ENCODE results near the gene PPP2R2B. TPM values are rescaled to one million over a fixed set of nuclear protein-coding genes. Genes with fewer than 3 reads are reported as not detected.

Gene PPP2R2B
- total and polyA plus RNA-seq, 2 donors (not counting 3 experiments of a cell fraction or from before 2014, with no cell fraction given), result not detected

GRCh38 chr5:146770546-146770945 lies 108.0 kb downstream of the PPP2R2B start:
- DNase-seq (ENCODE audit: low read depth, low spot score), result no peak
- intact Hi-C loops (cut with micrococcal nuclease) (no loop called here), dilution Hi-C loops (cut with MboI; ENCODE audit: extremely low pct_ligation_motif_present, low sequenced_read_pairs) (no loop called here)
- Histone ChIP-seq H3K27me3 (ENCODE audit: control insufficient read depth in 2 of 2, insufficient read depth in 2 of 2, low read length in 2 of 2) (no peaks in the 10 kb centered on the region), H3K79me2 (ENCODE audit: control insufficient read depth, insufficient read depth, low read length) (no peaks in the 10 kb centered on the region), H3K9me3 (replicated peaks; ENCODE audit: control insufficient read depth, insufficient read depth, low read length) (no peaks in the 10 kb centered on the region), H3K4me2 (ENCODE audit: insufficient read depth, low read length) (no peak overlapping the region), H3K9me1 (replicated peaks; ENCODE audit: control insufficient read depth, extremely low read depth, insufficient read depth, low read length) (no peaks in the 10 kb centered on the region), H3K4me1 (ENCODE audit: control insufficient read depth, extremely low read depth, insufficient read depth, low read length) (no peaks in the 10 kb centered on the region), H3K36me3 (ENCODE audit: control insufficient read depth in 2 of 2, extremely low read depth in 1 of 2, insufficient read depth in 2 of 2, low read length in 2 of 2) (no peaks in the 10 kb centered on the region), H3K4me3 (replicated peaks in 1 of 3; ENCODE audit: insufficient read depth in 1 of 3, low read depth in 1 of 3, low read length in 3 of 3) (no peak overlapping the region), H4K20me1 (replicated peaks; ENCODE audit: control insufficient read depth, extremely low read depth, insufficient read depth, low read length) (no peaks in the 10 kb centered on the region), H3K27ac (ENCODE audit: insufficient read depth, low read depth, low read length) (no peak overlapping the region), H3K9ac (replicated peaks; ENCODE audit: extremely low read depth, insufficient read depth, low read length) (no peak overlapping the region), H2AFZ (ENCODE audit: low read depth, low read length) (no peak overlapping the region)
- BruUV-seq (replicated peaks), result no TSS peak
- TF ChIP-seq JUN (IDR thresholded peaks at IDR 0.05; ENCODE audit: borderline replicate concordance, insufficient read depth, insufficient read length, low read depth), result no peak
- no peak for TF ChIP-seq MAX (IDR thresholded peaks at IDR 0.05; ENCODE audit: insufficient read depth, insufficient read length)
- CTCF ChIA-PET, result no interaction called here
- POLR2A ChIA-PET, result no interaction called here
- no peak for FAIRE-seq

DNA sequence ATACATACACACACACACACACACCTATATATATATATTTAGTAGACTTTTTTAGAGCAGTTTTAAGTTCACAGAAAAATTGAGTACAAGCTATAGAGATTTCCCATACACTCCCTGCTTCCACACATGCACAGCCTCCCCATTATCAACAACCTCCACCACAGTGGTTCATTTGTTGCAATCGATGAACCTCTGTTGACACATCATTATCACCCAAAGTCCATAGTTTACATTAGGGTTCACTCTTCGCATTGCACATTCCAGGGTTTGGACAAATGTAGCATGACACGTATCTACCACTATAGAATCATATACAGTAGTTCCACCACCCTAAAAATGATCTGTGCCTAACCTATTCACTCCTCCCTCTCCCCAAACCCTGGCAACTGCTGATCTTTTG lies 111.0 kb downstream of the PPP2R2B start:
- no peaks in the 10 kb centered on the region for H3K4me1 ChIP-seq (ENCODE audit: control insufficient read depth, extremely low read depth, insufficient read depth, low read length)
- H2AFZ ChIP-seq (ENCODE audit: low read depth, low read length), result no peak overlapping the region
- H3K4me2 ChIP-seq (ENCODE audit: insufficient read depth, low read length), result no peak overlapping the region
- ChIA-PET POLR2A (no interaction called here), CTCF (no interaction called here)
- FAIRE-seq (no peak), DNase-seq (ENCODE audit: low read depth, low spot score) (no peak)
- dilution Hi-C loops (cut with MboI; ENCODE audit: extremely low pct_ligation_motif_present, low sequenced_read_pairs) (no loop called here), intact Hi-C loops (cut with micrococcal nuclease) (no loop called here)
- H3K27me3 ChIP-seq (ENCODE audit: control insufficient read depth in 2 of 2, insufficient read depth in 2 of 2, low read length in 2 of 2), result no peaks in the 10 kb centered on the region
- H3K27ac ChIP-seq (ENCODE audit: insufficient read depth, low read depth, low read length), result no peak overlapping the region
- no peaks in the 10 kb centered on the region for H3K9me3 ChIP-seq (replicated peaks; ENCODE audit: control insufficient read depth, insufficient read depth, low read length)
- no TSS peak for BruUV-seq (replicated peaks)
- H4K20me1 ChIP-seq (replicated peaks; ENCODE audit: control insufficient read depth, extremely low read depth, insufficient read depth, low read length), result no peaks in the 10 kb centered on the region
- H3K79me2 ChIP-seq (ENCODE audit: control insufficient read depth, insufficient read depth, low read length), result no peaks in the 10 kb centered on the region
- no peak for TF ChIP-seq JUN (IDR thresholded peaks at IDR 0.05; ENCODE audit: borderline replicate concordance, insufficient read depth, insufficient read length, low read depth)
- no peak for TF ChIP-seq GATA2 (IDR thresholded peaks at IDR 0.05; ENCODE audit: insufficient read depth, insufficient read length, low read depth, low read length)
- no peak for TF ChIP-seq MAX (IDR thresholded peaks at IDR 0.05; ENCODE audit: insufficient read depth, insufficient read length)
- TF ChIP-seq CTCF (IDR thresholded peaks at IDR 0.05; ENCODE audit: extremely low read depth in 1 of 2, insufficient read depth in 1 of 2, low read depth in 1 of 2, low read length in 2 of 2), result no peak
- no peak for TF ChIP-seq POLR2A (IDR thresholded peaks at IDR 0.05; ENCODE audit: low read depth, low read length)
- no peak for TF ChIP-seq POLR2AphosphoS5 (IDR thresholded peaks at IDR 0.05; ENCODE audit: insufficient read depth, low read depth, low read length)
- TF ChIP-seq EZH2 (IDR thresholded peaks at IDR 0.05; ENCODE audit: borderline replicate concordance, low read depth, low read length, severe bottlenecking), result no peak
- TF ChIP-seq FOS (IDR thresholded peaks at IDR 0.05; ENCODE audit: borderline replicate concordance, insufficient read depth, low read length), result no peak
- no peak for TF ChIP-seq MYC (IDR thresholded peaks at IDR 0.05; ENCODE audit: low read depth, low read length)
- no peaks in the 10 kb centered on the region for H3K36me3 ChIP-seq (ENCODE audit: control insufficient read depth in 2 of 2, extremely low read depth in 1 of 2, insufficient read depth in 2 of 2, low read length in 2 of 2)
- no peak overlapping the region for H3K9ac ChIP-seq (replicated peaks; ENCODE audit: extremely low read depth, insufficient read depth, low read length)
- H3K9me1 ChIP-seq (replicated peaks; ENCODE audit: control insufficient read depth, extremely low read depth, insufficient read depth, low read length), result no peaks in the 10 kb centered on the region
- no peak overlapping the region for H3K4me3 ChIP-seq (replicated peaks in 1 of 3; ENCODE audit: insufficient read depth in 1 of 3, low read depth in 1 of 3, low read length in 3 of 3)
